ENCODE results near the gene DNM1.

DNM1 gene

DNA sequence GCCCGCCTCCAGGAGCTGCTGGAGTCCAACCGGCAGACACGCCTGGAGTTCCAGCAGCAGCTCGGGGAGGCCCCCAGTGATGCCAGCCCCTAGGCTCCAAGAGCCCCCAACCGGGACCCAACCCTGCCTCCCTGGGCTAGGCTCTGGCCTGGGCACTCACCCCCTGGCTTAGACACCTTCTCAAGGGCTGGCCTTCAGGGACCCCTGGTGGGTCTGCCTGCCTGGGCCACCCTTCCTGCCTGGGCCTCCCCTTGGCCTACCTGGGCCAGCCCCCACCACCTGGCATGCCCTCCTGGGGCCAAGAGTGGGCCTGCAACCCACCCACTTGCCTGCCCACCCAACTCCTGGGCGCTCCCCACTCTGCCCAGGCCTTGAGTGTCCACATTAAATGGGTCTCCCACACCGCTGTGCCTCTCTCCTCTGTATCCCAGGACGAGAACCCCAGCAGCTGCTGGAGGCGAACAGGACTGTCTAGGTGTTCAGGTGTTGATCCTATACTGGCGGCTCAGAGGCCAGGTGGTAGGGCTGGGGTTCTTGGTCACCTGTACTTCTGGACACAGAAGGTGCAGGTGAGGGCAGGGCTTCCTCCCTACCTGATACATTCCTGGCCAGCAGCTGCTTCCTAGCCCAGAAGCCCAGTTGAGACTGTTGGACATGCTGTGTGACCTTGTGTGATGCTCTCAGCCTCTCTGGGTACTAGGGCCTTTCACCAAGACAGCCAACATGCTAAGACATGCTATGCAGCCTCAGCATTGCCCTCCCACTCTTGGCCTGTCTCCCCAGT lies 39.5 kb upstream of the DNM1 start:
- TF ChIP-seq TAF1 (IDR thresholded peaks at IDR 0.05; ENCODE audit: borderline replicate concordance, low read depth, low read length) = no peak
- TF ChIP-seq POLR2AphosphoS5 (IDR thresholded peaks at IDR 0.05; ENCODE audit: low read depth, low read length) = no peak
- TF ChIP-seq POLR2A (IDR thresholded peaks at IDR 0.05; ENCODE audit: low read depth, low read length) = no peak
- DNase-seq (ENCODE audit: insufficient read length) (no peak), FAIRE-seq (no peak)

DNA sequence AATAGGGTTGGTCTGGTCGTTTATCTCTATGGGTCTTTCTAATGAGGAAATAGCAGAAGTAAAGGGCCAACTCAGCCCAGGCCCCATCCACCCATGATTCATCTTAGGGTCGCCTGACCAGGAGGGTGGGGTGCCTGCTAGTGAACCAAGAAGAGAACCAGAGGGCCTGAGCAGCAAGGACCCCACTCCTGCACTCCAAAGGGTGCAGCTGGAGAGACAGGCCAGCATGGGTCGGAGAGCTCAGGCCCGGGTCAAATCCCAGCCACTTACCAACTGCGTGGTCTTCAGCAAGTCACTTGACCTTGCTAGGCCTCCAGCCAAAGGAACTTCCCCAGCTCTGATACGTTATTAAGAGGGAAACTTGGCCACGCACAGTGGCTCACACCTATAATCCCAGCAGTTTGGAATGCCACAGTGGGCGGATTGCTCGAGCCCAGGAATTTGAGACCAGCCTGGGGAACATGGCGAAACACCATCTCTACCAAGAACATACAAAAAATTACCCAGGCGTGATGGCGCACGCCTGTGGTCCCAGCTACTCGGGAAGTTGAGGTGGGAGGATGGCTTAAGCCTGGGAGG lies 38.8 kb upstream of the DNM1 start:
- no peak for DNase-seq (ENCODE audit: insufficient read length)
- TF ChIP-seq TAF1 (IDR thresholded peaks at IDR 0.05; ENCODE audit: borderline replicate concordance, low read depth, low read length) = no peak
- FAIRE-seq = no peak

DNA sequence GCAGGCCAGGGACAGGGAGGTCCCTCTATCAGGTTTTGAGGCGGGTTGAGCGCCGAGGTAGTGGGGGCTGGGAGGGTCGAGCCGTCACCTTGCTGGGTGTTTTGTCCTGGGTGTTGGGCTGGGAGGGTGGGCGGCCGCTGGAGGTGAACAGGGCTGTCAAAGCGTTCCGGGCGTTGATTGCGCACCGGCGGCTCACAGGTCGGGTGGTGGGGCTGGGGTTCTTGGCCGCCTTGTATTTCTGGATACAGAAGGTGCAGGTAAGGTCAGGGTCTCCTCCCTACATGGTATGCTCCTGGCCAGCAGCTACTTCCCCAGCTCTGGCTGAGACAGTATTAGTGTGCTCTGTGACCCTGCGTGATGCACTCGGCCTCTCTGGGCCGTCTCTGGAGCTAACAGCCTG lies 37.0 kb upstream of the DNM1 start:
- DNase-seq (ENCODE audit: insufficient read length) = no peak
- no peak for FAIRE-seq
- TF ChIP-seq POLR2A (IDR thresholded peaks at IDR 0.05; ENCODE audit: low read depth, low read length) (no peak), TAF1 (IDR thresholded peaks at IDR 0.05; ENCODE audit: borderline replicate concordance, low read depth, low read length) (no peak), POLR2AphosphoS5 (IDR thresholded peaks at IDR 0.05; ENCODE audit: low read depth, low read length) (no peak)

DNA sequence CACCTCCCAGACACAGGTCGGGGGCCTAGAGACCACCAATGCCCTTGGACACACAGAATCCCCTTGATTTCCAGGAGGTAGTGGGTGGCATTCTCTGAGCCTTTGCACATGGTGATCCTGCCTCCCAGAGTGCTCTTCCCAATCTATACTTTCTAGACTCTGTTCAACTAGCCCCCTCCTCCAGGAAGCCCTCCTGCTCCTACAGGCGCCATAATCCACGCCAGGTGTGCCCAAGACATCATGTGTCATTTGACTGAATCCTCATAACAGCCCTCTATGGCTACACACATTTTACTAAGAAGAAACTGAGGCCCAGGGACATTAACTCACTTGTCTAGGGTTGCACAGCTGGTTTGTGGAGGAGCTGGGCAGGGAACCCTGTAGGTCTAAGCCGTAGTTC lies 36.0 kb upstream of the DNM1 start:
- FAIRE-seq = no peak
- TF ChIP-seq POLR2AphosphoS5 (IDR thresholded peaks at IDR 0.05; ENCODE audit: low read depth, low read length) = no peak
- no peak for TF ChIP-seq TAF1 (IDR thresholded peaks at IDR 0.05; ENCODE audit: borderline replicate concordance, low read depth, low read length)
- no peak for TF ChIP-seq POLR2A (IDR thresholded peaks at IDR 0.05; ENCODE audit: low read depth, low read length)

DNA sequence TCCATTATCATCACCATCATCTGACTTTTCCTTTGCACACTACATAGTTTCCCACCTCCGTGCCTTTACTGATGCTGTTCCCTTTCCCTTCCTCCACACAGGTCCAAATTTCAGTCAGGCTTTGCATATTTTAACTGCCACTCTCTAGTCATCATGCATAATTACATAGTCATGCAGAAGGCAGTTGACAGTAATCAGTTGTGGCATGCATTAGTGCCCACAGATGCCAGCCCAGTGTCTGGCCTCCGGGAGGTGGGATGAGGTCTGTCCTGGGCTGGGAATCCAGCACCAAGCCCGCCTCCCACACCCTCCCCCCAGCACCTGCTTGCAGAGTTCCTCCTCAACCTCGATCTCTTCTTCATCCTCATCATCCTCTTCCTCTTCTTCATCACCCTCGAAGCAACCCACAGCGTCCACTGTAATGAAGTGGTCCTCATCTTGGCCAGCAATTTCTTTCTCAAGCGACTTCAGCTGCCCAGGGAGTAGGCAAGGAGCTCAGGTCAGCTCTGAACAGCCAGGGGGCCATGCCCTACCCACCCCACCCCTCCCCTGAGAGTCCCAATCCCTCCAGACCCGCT lies 34.4 kb upstream of the DNM1 start:
- no peak for DNase-seq (ENCODE audit: insufficient read length)
- no peak for TF ChIP-seq POLR2AphosphoS5 (IDR thresholded peaks at IDR 0.05; ENCODE audit: low read depth, low read length)
- TF ChIP-seq TAF1 (IDR thresholded peaks at IDR 0.05; ENCODE audit: borderline replicate concordance, low read depth, low read length) = no peak
- TF ChIP-seq POLR2A (IDR thresholded peaks at IDR 0.05; ENCODE audit: low read depth, low read length) = no peak
- no peak for FAIRE-seq

More for the DNA sequence above, 36.0 kb upstream of the DNM1 start:
- DNase-seq (ENCODE audit: insufficient read length) = no peak

DNA sequence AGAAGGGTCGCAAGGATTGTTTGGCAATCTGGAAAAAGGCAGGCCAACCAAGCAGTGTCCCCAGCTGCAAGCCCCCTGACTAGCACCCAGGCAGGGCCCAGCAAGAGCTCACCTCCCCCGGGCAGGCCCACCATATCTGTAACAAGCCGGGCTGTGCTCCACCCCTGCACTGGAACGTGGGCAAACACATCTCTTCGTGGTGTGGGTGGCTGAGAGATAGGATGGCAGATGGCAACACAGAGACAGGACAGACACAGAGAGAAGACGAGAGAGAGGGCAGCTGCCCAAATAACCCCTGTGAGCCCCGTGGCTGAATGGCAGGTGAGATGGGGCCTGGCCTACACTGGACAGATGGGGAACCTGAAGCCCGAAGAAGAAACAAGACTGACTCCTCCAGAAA lies 33.7 kb upstream of the DNM1 start:
- FAIRE-seq (no peak), DNase-seq (ENCODE audit: insufficient read length) (no peak)
- TF ChIP-seq POLR2A (IDR thresholded peaks at IDR 0.05; ENCODE audit: low read depth, low read length) (no peak), POLR2AphosphoS5 (IDR thresholded peaks at IDR 0.05; ENCODE audit: low read depth, low read length) (no peak)

DNA sequence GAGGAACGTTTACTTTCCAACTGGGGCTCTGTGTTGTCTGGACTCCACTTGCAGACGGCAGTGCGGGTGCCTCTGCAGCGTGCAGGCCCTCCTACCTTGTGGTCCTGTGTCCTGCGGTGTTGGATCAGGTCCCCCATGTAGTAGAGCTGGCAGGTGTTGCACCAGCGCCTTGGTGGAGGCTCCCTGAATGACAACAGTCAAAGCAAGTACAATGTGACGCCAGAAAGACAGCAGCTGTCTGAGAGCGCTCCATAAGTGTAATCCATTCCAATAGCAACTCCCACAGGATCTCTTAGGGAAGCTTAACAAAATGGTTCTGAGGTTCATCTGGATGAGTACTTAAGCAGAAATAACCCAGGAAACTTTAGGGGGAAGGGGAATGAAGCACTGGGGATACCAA lies 33.3 kb upstream of the DNM1 start:
- FAIRE-seq (no peak), DNase-seq (ENCODE audit: insufficient read length) (no peak)
- TF ChIP-seq TAF1 (IDR thresholded peaks at IDR 0.05; ENCODE audit: borderline replicate concordance, low read depth, low read length) (no peak), POLR2A (IDR thresholded peaks at IDR 0.05; ENCODE audit: low read depth, low read length) (no peak), POLR2AphosphoS5 (IDR thresholded peaks at IDR 0.05; ENCODE audit: low read depth, low read length) (no peak)

DNA sequence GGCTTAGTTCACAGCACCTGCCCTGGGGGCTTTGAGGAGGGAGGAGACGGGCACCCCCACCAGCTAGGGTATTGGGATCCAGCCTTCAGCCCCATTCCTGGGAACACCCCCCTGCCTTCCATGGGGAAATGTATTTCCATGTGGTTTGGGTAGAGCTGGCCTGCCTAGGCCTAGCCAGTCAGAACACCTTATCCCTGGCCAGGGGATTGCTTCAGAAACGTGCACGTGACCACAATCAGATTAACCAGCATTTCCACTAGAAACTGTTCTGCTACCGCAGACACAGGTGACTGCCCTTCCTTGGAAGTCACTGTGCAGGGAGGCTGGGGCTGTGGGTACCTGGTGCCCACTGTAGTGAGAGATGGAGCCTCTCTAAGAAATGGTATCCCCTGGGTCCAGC lies 29.1 kb upstream of the DNM1 start:
- TF ChIP-seq TAF1 (IDR thresholded peaks at IDR 0.05; ENCODE audit: borderline replicate concordance, low read depth, low read length) (no peak), POLR2AphosphoS5 (IDR thresholded peaks at IDR 0.05; ENCODE audit: low read depth, low read length) (no peak), POLR2A (IDR thresholded peaks at IDR 0.05; ENCODE audit: low read depth, low read length) (no peak)
- FAIRE-seq = no peak
- DNase-seq (ENCODE audit: insufficient read length) = no peak

DNA sequence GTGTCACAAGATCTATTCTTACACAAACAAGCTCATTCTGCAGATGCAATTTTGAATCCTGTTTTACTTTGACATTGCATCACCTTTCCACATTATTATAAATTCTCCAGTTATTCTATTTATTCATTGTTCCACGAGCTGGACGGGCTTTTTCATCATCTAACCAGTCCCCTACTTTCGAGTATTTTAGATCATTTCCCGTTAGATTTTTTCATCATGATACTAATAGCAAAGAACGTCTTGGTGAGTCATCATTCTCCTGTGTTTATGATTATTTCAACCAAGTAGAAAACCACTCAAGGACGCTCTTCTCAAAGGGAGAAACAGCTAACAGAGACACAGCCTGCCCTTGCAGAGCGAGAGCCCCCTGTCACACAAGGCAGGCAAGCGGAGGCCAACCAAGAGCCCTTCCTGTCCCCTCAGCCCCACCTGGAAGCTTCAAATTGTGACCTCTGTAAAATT lies 28.0 kb upstream of the DNM1 start:
- TF ChIP-seq POLR2A (IDR thresholded peaks at IDR 0.05; ENCODE audit: low read depth, low read length) = no peak
- no peak for TF ChIP-seq POLR2AphosphoS5 (IDR thresholded peaks at IDR 0.05; ENCODE audit: low read depth, low read length)
- no peak for TF ChIP-seq TAF1 (IDR thresholded peaks at IDR 0.05; ENCODE audit: borderline replicate concordance, low read depth, low read length)
- DNase-seq (ENCODE audit: insufficient read length) (no peak), FAIRE-seq (no peak)

DNA sequence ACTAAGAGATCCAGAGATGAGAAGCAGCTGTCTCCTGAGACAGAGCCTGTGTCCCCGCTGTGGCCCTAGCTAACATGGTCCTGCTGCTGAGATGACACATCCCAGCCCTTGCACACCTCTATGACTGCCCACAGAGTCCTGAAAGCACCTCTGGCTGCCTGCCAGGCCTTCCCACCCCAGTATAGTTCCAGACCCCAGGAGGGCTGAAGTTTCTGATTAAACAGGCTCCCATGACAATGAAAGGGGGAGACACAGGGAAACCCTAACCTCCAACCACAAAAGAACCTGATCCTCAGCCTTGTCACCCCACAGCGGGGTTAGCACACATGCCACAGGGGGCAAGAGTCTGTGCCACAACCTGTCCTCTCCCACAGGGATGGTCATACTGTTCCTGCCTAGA lies 27.5 kb upstream of the DNM1 start:
- FAIRE-seq = no peak
- TF ChIP-seq TAF1 (IDR thresholded peaks at IDR 0.05; ENCODE audit: borderline replicate concordance, low read depth, low read length) (no peak), POLR2AphosphoS5 (IDR thresholded peaks at IDR 0.05; ENCODE audit: low read depth, low read length) (no peak), POLR2A (IDR thresholded peaks at IDR 0.05; ENCODE audit: low read depth, low read length) (no peak)

DNA sequence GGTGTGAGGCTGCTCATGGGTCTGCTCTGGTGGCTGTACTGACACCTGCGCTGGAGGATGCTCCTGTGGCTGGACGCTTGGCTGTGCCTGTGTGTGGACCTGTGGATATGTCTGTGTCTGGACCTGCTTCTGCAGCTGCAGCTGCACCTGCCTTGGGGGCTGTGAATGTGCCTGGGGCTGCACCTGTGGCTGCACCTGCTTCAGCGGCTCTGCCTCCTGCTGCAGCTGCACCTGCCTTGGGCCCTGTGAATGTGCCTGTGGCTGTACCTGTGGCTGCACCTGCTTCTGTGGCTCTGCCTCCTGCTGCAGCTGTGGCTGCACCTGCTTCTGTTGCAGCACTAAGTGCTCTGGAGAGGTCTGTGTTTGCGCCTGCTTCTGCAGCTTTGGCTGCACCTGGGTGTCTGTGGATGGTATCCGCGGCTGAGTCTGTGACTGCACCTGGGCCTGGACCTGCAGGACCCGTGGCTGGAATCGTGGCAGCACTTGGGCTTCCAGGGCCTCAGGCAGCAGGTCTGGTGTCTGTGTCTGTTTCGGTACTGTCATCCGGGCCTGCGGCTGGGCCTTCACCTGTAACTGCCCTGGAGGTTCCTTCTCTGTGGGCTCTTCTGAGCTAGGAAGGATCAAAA lies 24.3 kb upstream of the DNM1 start:
- DNase-seq (ENCODE audit: insufficient read length) = no peak
- no peak for TF ChIP-seq POLR2AphosphoS5 (IDR thresholded peaks at IDR 0.05; ENCODE audit: low read depth, low read length)
- TF ChIP-seq POLR2A (IDR thresholded peaks at IDR 0.05; ENCODE audit: low read depth, low read length) = no peak
- TF ChIP-seq TAF1 (IDR thresholded peaks at IDR 0.05; ENCODE audit: borderline replicate concordance, low read depth, low read length) = no peak
- no peak for FAIRE-seq

More for the DNA sequence above, 27.5 kb upstream of the DNM1 start:
- no peak for DNase-seq (ENCODE audit: insufficient read length)

DNA sequence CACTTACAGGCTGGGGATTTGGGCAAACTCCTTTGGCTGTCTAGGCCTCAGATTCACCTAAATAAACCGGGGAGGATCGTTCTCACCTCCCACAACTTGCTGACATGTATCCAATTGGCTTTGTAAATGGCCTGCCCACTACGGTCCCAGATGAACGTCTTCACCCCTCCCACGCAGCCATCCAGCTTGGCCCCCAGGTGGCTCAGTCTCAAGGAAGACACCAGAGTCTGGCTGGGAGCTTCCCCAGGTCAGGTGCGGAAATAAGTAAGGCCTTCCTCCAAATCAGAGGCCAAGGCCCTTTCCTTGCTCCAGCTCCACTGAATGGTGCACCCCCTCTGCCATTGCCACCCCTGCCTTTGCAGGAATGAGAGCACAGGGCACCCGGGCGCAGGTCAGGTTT lies 23.2 kb upstream of the DNM1 start:
- TF ChIP-seq TAF1 (IDR thresholded peaks at IDR 0.05; ENCODE audit: borderline replicate concordance, low read depth, low read length) (no peak), POLR2AphosphoS5 (IDR thresholded peaks at IDR 0.05; ENCODE audit: low read depth, low read length) (no peak)
- no peak for DNase-seq (ENCODE audit: insufficient read length)
- no peak for FAIRE-seq
